MM.1S (cell line): Measurements from ENCODE around the gene FUS.

Experiments used
- DNase-seq: peaks from one replicate; pipeline ENCODE4 v3.0.0-alpha.2; 2015
- H2AFZ ChIP-seq: fragments of 300-600 bp; sonication (generic); 2 replicates; pipeline ENCODE4 v1.6.0; 2016; ENCODE audit warnings: antibody characterized with exemption, low read length
- H3F3A ChIP-seq: fragments of 300-600 bp; sonication (generic); 2 replicates; pipeline ENCODE4 v1.6.1; 2016; ENCODE audit warnings: mild to moderate bottlenecking, antibody characterized with exemption, low read length, moderate library complexity, mixed read lengths; ENCODE audit not compliant: insufficient read depth
- H3K27ac ChIP-seq: fragments of 300-600 bp; sonication (generic); 2 replicates; pipeline ENCODE4 v1.5.1; 2016; ENCODE audit warnings: mild to moderate bottlenecking, low read length
- H3K27me3 ChIP-seq: fragments of 300-600 bp; sonication (generic); replicated peaks from 2 replicates; pipeline ENCODE4 v1.6.0; 2016; ENCODE audit warnings: low read length; ENCODE audit not compliant: insufficient read depth
- H3K36me3 ChIP-seq: fragments of 300-600 bp; sonication (generic); replicated peaks from 2 replicates; pipeline ENCODE4 v1.6.1; 2016; ENCODE audit warnings: mild to moderate bottlenecking, low read length, mixed read lengths; ENCODE audit not compliant: insufficient read depth
- H3K4me1 ChIP-seq: fragments of 300-600 bp; sonication (generic); 2 replicates; pipeline ENCODE4 v1.6.1; 2016; ENCODE audit warnings: low read length, mixed read lengths
- H3K4me2 ChIP-seq: fragments of 300-600 bp; sonication (generic); 2 replicates; pipeline ENCODE4 v1.6.0; 2016; ENCODE audit warnings: low read depth, low read length
- H3K4me3 ChIP-seq: fragments of 300-600 bp; sonication (generic); 2 replicates; pipeline ENCODE4 v1.5.1; 2016; ENCODE audit warnings: low read length, mixed read lengths
- H3K79me2 ChIP-seq: fragments of 300-600 bp; sonication (generic); 2 replicates; pipeline ENCODE4 v1.6.1; 2016; ENCODE audit warnings: mixed run types, low read length, mixed read lengths
- H3K9ac ChIP-seq: fragments of 300-600 bp; sonication (generic); 2 replicates; pipeline ENCODE4 v1.6.1; 2016; ENCODE audit warnings: low read length, mixed read lengths
- H3K9me2 ChIP-seq: fragments of 300-600 bp; sonication (generic); replicated peaks from 2 replicates; pipeline ENCODE4 v1.6.1; 2016; ENCODE audit warnings: mild to moderate bottlenecking, low read length, mixed read lengths; ENCODE audit not compliant: insufficient read depth
- H3K9me3 ChIP-seq: fragments of 300-600 bp; sonication (generic); replicated peaks from 2 replicates; pipeline ENCODE4 v1.6.1; 2016; ENCODE audit warnings: mild to moderate bottlenecking, low read length, mixed read lengths; ENCODE audit not compliant: insufficient read depth
- H4K20me1 ChIP-seq: fragments of 300-600 bp; sonication (generic); 2 replicates; pipeline ENCODE4 v1.6.1; 2016; ENCODE audit warnings: mild to moderate bottlenecking, low read length, moderate library complexity, mixed read lengths; ENCODE audit not compliant: insufficient read depth
- EZH2 ChIP-seq: fragments of 300-600 bp; sonication (generic); optimal IDR thresholded peaks from 2 replicates; pipeline ENCODE3; 2017; ENCODE audit warnings: low read depth, mild to moderate bottlenecking, antibody characterized with exemption, low read length, mixed read lengths
- EZH2phosphoT487 ChIP-seq: fragments of 300-600 bp; sonication (generic); IDR thresholded peaks from 2 replicates; pipeline ENCODE4 v1.6.1; 2018; ENCODE audit warnings: antibody characterized with exemption, low read length
- TF ChIP-seq, protein P1 (sequence below): fragments of 300-600 bp; sonication (generic); IDR thresholded peaks from 2 replicates; pipeline ENCODE4 v1.5.1; 2016; ENCODE audit warnings: antibody characterized with exemption, low read length, mixed read lengths

The FUS gene

DNA sequence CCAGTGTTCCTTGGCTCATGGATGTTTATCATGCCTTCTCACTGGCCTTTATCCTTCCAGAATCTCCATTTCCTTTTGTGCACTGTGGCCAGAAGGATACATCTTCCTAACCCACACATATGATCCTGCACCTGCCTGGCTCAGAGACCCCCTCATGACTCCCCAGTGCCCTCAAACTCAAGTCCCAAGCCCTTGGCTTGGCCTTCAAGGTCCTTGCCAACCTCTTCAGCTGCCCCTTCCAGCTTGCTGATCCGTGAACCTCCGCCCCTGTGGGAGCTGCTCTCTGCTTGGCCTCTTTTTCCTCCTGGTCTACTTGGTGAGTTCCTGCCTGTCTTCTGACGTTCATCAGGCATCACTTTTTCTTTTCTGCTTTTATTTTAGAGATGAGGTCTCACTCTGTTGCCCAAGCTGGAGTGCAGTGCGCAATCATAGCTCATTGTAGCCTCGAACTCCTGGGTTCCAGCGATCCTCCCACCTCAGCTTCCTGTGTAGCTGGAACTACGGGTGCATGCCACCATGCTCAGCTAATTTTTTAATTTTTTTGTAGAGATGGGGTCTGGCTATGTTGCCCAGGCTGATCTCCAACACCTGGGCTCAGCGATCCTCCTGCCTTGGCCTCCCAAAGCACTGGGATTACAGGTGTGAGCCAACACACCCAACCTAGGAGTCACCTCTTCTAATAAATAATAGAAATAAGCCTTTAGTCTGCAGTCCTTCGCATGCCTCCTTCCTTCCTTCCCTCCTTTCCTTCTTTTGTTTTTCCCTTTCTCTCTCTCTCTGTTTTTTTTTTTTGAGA lies 25.1 kb downstream of the FUS start:
- no peak overlapping the region for H3K4me3 ChIP-seq
- no peaks in the 10 kb centered on the region for H3K9me2 ChIP-seq
- H4K20me1 ChIP-seq = no peaks in the 10 kb centered on the region
- no peaks in the 10 kb centered on the region for H3K36me3 ChIP-seq
- H3K9ac ChIP-seq = no peak overlapping the region
- 0 out of 2 replicates have a peak, but pooled peaks cover 7% of the 10 kb centered on the region for H3F3A ChIP-seq
- no peak overlapping the region for H3K4me2 ChIP-seq
- no peak overlapping the region for H2AFZ ChIP-seq
- peaks cover 10% of the 10 kb centered on the region; the same call in 1 of the 2 replicates for H3K4me1 ChIP-seq
- H3K27ac ChIP-seq = no peak overlapping the region
- no peaks in the 10 kb centered on the region for H3K79me2 ChIP-seq
- no peak for TF ChIP-seq EZH2phosphoT487
- TF ChIP-seq, protein P1, sequence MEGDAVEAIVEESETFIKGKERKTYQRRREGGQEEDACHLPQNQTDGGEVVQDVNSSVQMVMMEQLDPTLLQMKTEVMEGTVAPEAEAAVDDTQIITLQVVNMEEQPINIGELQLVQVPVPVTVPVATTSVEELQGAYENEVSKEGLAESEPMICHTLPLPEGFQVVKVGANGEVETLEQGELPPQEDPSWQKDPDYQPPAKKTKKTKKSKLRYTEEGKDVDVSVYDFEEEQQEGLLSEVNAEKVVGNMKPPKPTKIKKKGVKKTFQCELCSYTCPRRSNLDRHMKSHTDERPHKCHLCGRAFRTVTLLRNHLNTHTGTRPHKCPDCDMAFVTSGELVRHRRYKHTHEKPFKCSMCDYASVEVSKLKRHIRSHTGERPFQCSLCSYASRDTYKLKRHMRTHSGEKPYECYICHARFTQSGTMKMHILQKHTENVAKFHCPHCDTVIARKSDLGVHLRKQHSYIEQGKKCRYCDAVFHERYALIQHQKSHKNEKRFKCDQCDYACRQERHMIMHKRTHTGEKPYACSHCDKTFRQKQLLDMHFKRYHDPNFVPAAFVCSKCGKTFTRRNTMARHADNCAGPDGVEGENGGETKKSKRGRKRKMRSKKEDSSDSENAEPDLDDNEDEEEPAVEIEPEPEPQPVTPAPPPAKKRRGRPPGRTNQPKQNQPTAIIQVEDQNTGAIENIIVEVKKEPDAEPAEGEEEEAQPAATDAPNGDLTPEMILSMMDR = no peak
- TF ChIP-seq EZH2 = no peak
- H3K9me3 ChIP-seq = no peaks in the 10 kb centered on the region
- no peaks in the 10 kb centered on the region; the same call in 1 of the 2 replicates for H3K27me3 ChIP-seq
- DNase-seq = no peak

DNA sequence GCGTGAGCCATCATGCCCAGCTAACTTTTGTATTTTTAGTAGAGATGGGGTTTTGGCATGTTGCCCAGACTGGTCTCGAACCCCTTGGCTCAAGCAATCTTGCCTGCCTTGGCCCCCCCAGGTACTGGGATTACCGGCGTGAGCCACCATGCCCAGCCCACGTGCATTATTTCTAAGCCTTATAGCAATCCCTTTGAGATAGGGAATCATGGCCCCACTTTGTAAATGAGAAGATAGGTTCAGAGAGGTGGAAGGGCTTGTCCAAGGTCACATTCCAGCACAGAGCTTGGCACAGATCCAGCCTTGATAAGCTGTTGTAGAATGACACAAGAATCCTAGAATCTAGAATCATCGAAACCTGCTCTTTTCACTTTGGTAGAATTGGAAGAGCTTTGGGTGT lies 26.8 kb downstream of the FUS start:
- H3K4me2 ChIP-seq = no peak overlapping the region
- no peaks in the 10 kb centered on the region; the same call in 1 of the 2 replicates for H3K27me3 ChIP-seq
- H3K9me3 ChIP-seq = no peaks in the 10 kb centered on the region
- H3K4me1 ChIP-seq = 0 out of 2 replicates have a peak, but pooled peaks cover 2% of the 10 kb centered on the region
- no peak overlapping the region for H3K4me3 ChIP-seq
- no peak overlapping the region for H3K27ac ChIP-seq
- no peaks in the 10 kb centered on the region for H3K9me2 ChIP-seq
- DNase-seq = no peak
- TF ChIP-seq, protein P1 = no peak
- no peak for TF ChIP-seq EZH2phosphoT487
- no peaks in the 10 kb centered on the region for H3K36me3 ChIP-seq
- H3F3A ChIP-seq = 0 out of 2 replicates have a peak, but pooled peaks cover 7% of the 10 kb centered on the region
- no peak overlapping the region for H2AFZ ChIP-seq
- no peaks in the 10 kb centered on the region for H4K20me1 ChIP-seq
- no peak overlapping the region for H3K9ac ChIP-seq
- H3K79me2 ChIP-seq = no peaks in the 10 kb centered on the region

DNA sequence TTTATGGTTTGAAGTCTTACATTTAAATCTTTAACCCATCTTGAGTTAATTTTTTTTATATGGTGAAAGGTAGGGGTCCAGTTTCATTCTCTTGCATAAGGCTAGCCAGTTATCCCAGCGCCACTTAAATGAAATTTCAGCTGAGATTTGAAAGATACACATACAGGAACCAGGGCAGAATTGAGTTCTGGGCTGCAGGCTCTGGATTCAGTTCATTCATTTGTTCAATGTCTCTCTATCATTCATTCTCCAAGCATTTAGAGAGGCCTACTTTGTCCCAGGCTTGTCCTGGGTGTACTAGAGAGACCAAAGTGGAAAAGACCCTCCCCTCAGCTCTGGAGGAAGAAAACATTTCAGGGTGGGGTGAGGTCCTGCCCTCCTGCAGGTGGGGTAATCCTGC lies 33.4 kb downstream of the FUS start:
- Histone ChIP-seq H3K79me2 (no peaks in the 10 kb centered on the region), H3K4me1 (peaks cover 15% of the 10 kb centered on the region), H3K9me3 (no peaks in the 10 kb centered on the region), H3K4me2 (peak overlapping the region; percentile 38; the same call in 1 of the 2 replicates), H3K9me2 (no peaks in the 10 kb centered on the region), H3K4me3 (no peak overlapping the region), H3K27me3 (peaks cover 22% of the 10 kb centered on the region), H2AFZ (no peak overlapping the region), H4K20me1 (no peaks in the 10 kb centered on the region), H3K36me3 (no peaks in the 10 kb centered on the region), H3K27ac (no peak overlapping the region), H3F3A (no peaks in the 10 kb centered on the region), H3K9ac (no peak overlapping the region)
- no peak for TF ChIP-seq EZH2
- TF ChIP-seq EZH2phosphoT487 = no peak
- TF ChIP-seq, protein P1 = no peak
- no peak for DNase-seq
